GM12865 (cell line): ENCODE measurements around the gene FRAS1.
"Not testable (repeated sequence)": the region's sequence is repeated elsewhere in the genome, so short reads cannot be mapped to it uniquely, and the experiment has no call there.

Experiments
- DNase-seq: peaks from one replicate; pipeline ENCODE4 v3.0.0; 2010; ENCODE audit warnings: low read depth
- H3K4me3 ChIP-seq: 2 replicates; pipeline ENCODE4 v1.5.1; 2011; ENCODE audit warnings: mild to moderate bottlenecking, low read depth, low read length, control low read depth
- TF ChIP-seq, protein P1 (sequence below): IDR thresholded peaks from 2 replicates; pipeline ENCODE4 v1.5.1; 2011; ENCODE audit warnings: low read length, control low read depth, low read depth, inconsistent platforms; ENCODE audit not compliant: insufficient read depth; ENCODE audit errors: missing control alignments

FRAS1 gene

DNA sequence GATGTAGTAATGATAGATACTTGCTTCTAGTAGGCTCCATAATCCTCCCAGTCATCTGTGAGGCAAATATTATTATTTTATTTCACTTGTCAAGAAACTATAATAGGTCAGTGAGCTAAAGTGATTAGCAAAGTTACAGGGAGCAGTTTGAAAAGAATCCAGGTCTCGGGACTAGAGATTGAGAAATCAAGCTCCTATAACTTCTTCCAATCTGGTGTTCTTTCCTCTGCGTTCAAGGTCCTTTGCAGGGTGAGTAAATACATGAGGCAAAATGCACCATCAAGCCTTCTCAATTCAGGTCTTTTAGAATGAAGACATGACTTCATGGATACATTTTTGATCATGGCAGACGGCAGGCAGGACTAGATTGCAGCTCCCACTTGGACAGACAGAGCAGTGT is 150.4 kb downstream of the FRAS1 start:
- DNase-seq = no peak
- TF ChIP-seq, protein P1, sequence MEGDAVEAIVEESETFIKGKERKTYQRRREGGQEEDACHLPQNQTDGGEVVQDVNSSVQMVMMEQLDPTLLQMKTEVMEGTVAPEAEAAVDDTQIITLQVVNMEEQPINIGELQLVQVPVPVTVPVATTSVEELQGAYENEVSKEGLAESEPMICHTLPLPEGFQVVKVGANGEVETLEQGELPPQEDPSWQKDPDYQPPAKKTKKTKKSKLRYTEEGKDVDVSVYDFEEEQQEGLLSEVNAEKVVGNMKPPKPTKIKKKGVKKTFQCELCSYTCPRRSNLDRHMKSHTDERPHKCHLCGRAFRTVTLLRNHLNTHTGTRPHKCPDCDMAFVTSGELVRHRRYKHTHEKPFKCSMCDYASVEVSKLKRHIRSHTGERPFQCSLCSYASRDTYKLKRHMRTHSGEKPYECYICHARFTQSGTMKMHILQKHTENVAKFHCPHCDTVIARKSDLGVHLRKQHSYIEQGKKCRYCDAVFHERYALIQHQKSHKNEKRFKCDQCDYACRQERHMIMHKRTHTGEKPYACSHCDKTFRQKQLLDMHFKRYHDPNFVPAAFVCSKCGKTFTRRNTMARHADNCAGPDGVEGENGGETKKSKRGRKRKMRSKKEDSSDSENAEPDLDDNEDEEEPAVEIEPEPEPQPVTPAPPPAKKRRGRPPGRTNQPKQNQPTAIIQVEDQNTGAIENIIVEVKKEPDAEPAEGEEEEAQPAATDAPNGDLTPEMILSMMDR = no peak
- H3K4me3 ChIP-seq = no peak overlapping the region

DNA sequence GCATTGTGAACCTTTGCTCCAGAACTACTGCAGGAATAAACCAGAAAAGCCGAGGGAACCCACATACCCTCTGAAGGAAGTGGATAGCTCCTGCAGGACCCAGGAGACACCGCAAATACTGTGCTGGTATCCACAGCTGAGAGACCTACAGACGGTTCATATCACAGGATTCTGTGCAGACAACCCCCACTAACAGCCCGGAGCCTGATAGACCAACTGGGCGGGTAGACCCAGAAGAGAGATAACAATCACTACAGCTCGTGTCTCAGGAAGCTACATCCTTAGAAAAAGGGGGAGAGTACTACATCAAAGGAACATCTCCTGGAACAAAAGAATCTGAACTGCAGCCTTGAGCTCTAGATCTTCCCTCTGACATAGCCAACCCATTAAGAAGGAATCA is 150.8 kb downstream of the FRAS1 start:
- TF ChIP-seq, protein P1 = no peak
- no peak for DNase-seq
- no peak overlapping the region for H3K4me3 ChIP-seq

DNA sequence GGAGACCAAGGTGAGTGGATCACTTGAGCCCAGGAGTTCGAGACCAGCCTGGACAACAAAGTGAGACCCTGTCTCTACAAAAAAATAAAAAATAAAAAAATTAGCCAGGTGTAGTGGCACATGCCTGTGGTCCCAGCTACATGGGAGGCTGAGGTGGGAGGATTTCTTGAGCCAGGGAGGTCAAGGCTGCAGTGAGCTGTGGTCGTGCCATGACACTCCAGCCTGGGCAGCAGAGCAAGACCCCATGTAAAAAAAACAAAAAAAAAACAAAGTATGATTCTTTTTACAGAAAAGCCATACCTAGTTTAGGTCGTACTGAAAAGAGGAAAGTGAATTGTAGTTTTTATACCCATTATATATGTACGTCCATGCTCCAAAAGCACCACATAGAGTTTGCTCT is 151.8 kb downstream of the FRAS1 start:
- H3K4me3 ChIP-seq, DNase-seq: not testable (repeated sequence)

DNA sequence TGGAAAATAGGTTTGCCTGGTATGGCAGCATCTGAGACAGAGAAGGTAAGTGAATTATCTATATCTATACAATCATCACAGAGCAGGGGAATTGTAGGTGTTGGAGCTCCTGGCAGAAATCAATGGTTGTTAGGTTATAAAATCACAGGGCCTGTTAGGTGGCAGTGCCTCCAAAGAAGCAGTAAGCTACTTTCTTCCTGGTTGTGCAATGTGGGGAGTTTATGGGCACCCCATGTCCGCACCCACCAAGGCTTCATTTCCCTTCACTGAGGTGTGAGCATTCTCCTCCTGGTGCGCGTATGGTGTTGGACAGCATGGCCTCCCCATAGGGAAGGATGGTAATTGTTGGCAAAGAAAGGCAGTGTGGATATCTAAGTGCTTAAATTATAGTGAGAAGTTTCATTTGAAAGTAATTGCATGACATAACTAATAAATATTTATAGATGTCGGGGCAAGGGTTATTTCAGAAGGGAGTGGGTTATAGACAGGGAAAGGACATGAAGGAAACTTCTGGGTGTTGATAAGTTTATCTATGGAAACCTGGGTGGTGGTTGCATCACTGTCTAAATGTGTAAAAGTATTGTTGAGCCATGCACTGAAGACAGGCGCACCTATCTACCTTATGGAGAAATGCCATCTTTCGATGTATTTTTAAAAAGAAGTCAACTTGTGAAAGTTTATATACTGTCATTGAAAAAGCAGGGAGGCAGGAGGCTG is 153.7 kb downstream of the FRAS1 start:
- no peak overlapping the region for H3K4me3 ChIP-seq
- TF ChIP-seq, protein P1 = no peak
- no peak for DNase-seq

DNA sequence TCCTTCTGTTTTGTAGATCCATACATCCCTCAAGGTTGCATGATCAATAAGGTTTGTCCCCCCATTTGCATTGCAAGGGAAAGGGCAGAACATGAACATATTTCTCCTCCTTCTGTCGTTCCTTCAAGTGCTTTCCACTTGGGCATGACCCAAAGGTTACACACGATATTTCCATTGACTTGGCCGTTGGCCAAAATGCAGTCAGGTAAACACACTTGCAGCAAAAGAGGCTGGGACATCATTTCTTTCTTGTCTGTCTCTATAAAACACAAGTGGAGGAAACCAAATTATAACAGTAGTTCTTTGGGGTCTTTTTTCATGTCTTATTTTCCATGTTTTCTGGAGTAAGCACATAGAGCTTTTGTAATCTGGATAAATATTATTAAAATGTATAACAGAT is 156.1 kb downstream of the FRAS1 start:
- no peak overlapping the region for H3K4me3 ChIP-seq
- TF ChIP-seq, protein P1 = no peak
- DNase-seq = no peak

DNA sequence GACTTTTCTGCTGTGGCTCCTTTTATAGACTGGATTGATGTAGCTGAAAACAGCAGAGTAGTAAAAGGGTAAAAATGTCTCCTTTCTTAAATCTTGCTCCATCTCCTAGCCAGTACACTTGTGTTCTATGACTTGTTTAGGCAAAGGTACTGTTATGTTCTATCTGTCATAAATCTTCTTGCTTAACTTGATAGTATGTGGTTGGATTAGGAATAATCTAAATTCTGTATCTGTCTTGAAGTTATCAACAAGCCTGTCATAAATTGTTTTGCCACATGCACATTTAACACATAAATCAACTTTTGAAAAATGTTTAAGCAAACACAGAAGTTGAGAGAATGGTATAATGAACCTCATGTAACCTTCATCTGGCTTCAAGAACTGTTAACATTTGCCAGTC is 157.0 kb downstream of the FRAS1 start:
- TF ChIP-seq, protein P1 = no peak
- DNase-seq = no peak
- H3K4me3 ChIP-seq = no peak overlapping the region

DNA sequence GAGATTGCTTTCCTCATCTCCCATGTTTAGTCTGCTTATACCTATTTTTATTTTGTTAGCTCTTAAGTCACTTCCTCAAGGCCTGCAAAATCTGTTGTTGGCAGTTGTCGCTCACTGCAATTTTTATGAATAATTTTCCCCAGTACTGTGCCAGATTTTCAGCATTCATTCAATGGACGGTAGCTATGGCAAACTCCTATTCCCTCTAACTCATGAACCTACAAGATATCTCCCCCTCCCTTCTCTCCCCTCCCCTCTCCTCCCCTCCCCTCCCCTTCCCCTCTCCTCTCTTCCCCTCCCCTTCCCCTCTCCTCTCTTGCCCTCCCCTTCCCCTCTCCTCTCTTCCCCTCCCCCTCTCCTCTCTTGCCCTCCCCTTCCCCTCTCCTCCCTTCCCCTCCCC is 160.4 kb downstream of the FRAS1 start:
- DNase-seq = no peak
- H3K4me3 ChIP-seq = no peak overlapping the region
- TF ChIP-seq, protein P1 = no peak
